HUES64 (cell line): ENCODE measurements around the gene GLS2.

Experiments used
- H3K27ac ChIP-seq: 2 replicates; pipeline ENCODE4 v1.7.0; 2013; ENCODE audit warnings: low read depth, low read length, inconsistent platforms
- H3K27me3 ChIP-seq: 2 replicates; pipeline ENCODE4 v1.6.1; 2013; ENCODE audit warnings: mild to moderate bottlenecking, low read length; ENCODE audit not compliant: insufficient read depth
- H3K36me3 ChIP-seq: 2 replicates; pipeline ENCODE4 v1.6.1; 2013; ENCODE audit warnings: mild to moderate bottlenecking, low read length; ENCODE audit not compliant: insufficient read depth
- H3K4me1 ChIP-seq: 2 replicates; pipeline ENCODE4 v1.6.1; 2013; ENCODE audit warnings: mild to moderate bottlenecking, low read length, moderate library complexity; ENCODE audit not compliant: insufficient read depth
- H3K4me3 ChIP-seq: 2 replicates; pipeline ENCODE4 v1.5.1; 2013; ENCODE audit warnings: mild to moderate bottlenecking, low read length, moderate library complexity
- H3K9ac ChIP-seq: 2 replicates; pipeline ENCODE4 v1.6.1; 2013; ENCODE audit warnings: mild to moderate bottlenecking, low read depth, low read length
- H3K9me3 ChIP-seq: 2 replicates; pipeline ENCODE4 v1.6.1; 2013; ENCODE audit warnings: low read depth, low read length; ENCODE audit not compliant: insufficient read depth
- WGBS: fragments of 150-250, 120-280 bp; methylation state at CpG from one replicate; pipeline ENCODE4 v1.1.7; 2013; ENCODE audit warnings: missing lambda C conversion rate; 5-methylcytosine and 5-hydroxymethylcytosine counted together

Gene GLS2

DNA sequence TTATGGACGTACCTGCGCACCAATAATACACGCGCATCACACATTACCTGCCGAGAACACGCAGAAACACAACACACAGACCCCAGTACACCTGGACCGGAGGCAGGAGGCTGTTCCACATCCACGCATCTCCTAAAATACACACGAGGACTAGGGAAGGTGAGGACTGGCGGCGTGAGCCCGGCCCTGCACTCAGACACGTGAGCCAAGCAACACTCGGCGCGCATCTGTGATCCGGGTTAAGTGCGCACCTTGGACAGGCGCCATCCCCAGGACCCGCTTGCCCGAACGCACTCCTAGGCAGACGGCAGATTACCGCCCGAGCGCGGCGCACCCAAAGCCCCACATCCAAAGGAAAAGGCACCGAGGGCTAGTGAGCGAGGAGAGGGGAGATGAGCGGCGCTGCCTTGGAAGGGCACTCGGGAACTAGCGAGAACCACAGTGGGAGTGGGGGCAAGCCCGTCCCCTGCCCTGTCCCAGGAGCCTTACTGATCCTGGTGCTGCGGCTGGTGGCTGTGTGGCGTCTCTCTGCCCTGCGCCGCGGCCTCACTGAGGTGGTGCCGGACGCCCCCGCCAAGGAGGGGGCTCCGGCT lies 417 bp downstream of the GLS2 start:
- Histone ChIP-seq H3K4me3 (peak overlapping the region; percentile 72), H3K4me1 (no peaks in the 10 kb centered on the region), H3K36me3 (no peaks in the 10 kb centered on the region), H3K9me3 (peaks cover 6% of the 10 kb centered on the region; the same call in 1 of the 2 replicates), H3K9ac (peak overlapping the region; percentile 16), H3K27me3 (peaks cover 58% of the 10 kb centered on the region), H3K27ac (no peak overlapping the region)
- WGBS: 7% methylated on average over 44 of the region's 44 CpGs

DNA sequence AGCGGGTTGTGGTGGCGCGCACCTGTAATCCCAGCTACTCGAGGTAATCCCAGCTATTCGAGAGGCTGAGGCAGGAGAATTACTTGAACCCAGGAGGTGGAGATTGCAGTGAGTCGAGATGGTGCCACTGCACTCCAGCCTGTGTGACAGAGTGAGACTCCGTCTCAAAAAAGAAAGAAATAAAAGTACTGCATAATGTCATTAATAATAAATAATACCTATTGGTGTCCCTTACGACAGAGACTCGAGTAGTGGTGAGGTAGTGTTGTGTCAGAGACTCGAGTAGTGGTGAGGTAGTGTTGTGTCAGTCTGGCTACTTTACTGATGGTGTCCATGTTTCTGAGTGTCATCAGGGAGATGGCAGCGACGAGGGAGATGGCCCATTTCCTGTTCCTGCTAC lies 1.3 kb downstream of the GLS2 start:
- 79% methylated on average over 11 of the region's 12 CpGs for WGBS
- Histone ChIP-seq H3K36me3 (no peaks in the 10 kb centered on the region), H3K4me1 (no peaks in the 10 kb centered on the region), H3K27me3 (peaks cover 54% of the 10 kb centered on the region), H3K9me3 (peaks cover 6% of the 10 kb centered on the region; the same call in 1 of the 2 replicates), H3K9ac (no peak overlapping the region), H3K27ac (no peak overlapping the region), H3K4me3 (peak overlapping the region; percentile 72)

DNA sequence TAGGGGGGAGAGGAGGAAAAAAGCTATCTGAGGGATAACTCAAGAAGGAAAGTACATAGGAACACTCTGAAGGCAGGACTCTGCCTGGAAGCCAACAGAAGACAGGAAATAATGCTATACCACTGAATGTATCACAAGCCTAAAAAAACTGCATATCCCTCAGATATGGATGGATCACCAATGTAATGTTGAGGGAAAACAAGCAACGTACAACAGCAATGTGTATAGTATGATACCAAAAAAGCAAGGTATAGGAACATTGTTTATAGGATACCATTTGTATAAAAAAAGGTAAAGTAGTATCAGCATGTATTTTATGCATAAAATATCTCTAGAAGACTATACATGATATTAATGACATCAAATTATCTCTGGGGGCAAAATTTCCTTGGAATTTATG lies 3.4 kb downstream of the GLS2 start:
- H3K36me3 ChIP-seq: no peaks in the 10 kb centered on the region
- H3K27me3 ChIP-seq: peaks cover 34% of the 10 kb centered on the region
- peaks cover 6% of the 10 kb centered on the region; the same call in 1 of the 2 replicates for H3K9me3 ChIP-seq
- no peak overlapping the region for H3K9ac ChIP-seq
- 100% methylated on average over 1 of the region's 1 CpG for WGBS
- H3K4me3 ChIP-seq: no peak overlapping the region
- H3K4me1 ChIP-seq: no peaks in the 10 kb centered on the region
- no peak overlapping the region for H3K27ac ChIP-seq

DNA sequence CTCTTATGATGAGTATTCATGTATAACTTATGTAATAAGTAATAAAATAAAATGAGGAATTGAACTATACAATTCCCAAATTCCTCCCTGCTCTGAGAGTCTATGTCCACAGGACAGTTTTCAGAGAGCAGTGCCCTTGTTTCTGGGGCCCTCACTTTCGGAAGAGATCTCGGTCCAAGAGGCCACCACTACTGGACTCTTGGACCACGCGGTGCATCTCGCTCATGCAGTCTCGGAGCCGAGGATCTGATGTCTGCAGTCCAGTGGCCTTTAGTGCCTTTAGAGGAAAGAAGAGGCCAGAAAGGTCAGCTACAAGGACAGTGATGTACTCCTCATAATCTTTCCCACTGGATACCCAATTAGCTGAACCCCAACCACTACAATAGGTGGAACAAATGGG lies 8.3 kb downstream of the GLS2 start:
- Histone ChIP-seq H3K27ac (no peak overlapping the region), H3K4me3 (no peak overlapping the region), H3K9me3 (no peaks in the 10 kb centered on the region), H3K9ac (no peak overlapping the region), H3K36me3 (0 out of 2 replicates have a peak, but pooled peaks cover under 1% of the 10 kb centered on the region), H3K4me1 (no peaks in the 10 kb centered on the region), H3K27me3 (no peaks in the 10 kb centered on the region)
- 92% methylated on average over 7 of the region's 7 CpGs for WGBS

GRCh38 chr12:56477521-56478225 lies 10.3 kb downstream of the GLS2 start:
- 87% methylated on average over 6 of the region's 6 CpGs for WGBS
- no peak overlapping the region for H3K4me3 ChIP-seq
- peaks cover 11% of the 10 kb centered on the region for H3K36me3 ChIP-seq
- H3K9me3 ChIP-seq: no peaks in the 10 kb centered on the region
- no peak overlapping the region for H3K27ac ChIP-seq
- H3K9ac ChIP-seq: no peak overlapping the region
- no peaks in the 10 kb centered on the region for H3K4me1 ChIP-seq
- H3K27me3 ChIP-seq: no peaks in the 10 kb centered on the region

DNA sequence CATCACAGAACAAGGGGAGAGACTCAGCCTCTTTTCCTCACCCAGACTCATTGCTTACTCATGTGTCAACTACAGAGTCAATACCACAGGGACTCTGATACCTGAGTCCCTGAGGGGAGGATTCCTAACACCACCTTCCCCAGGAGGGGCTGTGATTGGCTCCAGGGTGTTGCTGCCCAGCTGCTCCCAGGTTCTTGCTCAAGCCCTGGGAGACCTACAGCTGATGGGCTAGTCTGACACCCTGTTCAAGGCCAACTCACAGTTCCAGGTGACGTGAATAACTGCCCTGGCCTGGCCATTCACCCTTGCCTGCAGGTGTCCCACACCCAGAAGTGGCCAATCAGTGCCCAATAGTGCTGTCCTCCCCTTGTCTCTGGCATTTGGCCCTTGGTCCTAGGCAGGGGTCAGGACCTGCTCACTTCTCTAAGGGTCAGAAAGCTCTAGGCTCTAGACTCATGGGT lies 11.0 kb downstream of the GLS2 start:
- no peak overlapping the region for H3K27ac ChIP-seq
- WGBS: 98% methylated on average over 1 of the region's 1 CpG
- peaks cover 17% of the 10 kb centered on the region for H3K36me3 ChIP-seq
- no peaks in the 10 kb centered on the region for H3K4me1 ChIP-seq
- no peaks in the 10 kb centered on the region for H3K27me3 ChIP-seq
- no peaks in the 10 kb centered on the region for H3K9me3 ChIP-seq
- no peak overlapping the region for H3K9ac ChIP-seq
- H3K4me3 ChIP-seq: no peak overlapping the region

GRCh38 chr12:56476143-56476542 lies 11.8 kb downstream of the GLS2 start:
- Histone ChIP-seq H3K9ac (no peak overlapping the region), H3K4me1 (no peaks in the 10 kb centered on the region), H3K4me3 (no peak overlapping the region), H3K36me3 (peaks cover 26% of the 10 kb centered on the region), H3K27me3 (no peaks in the 10 kb centered on the region), H3K27ac (no peak overlapping the region), H3K9me3 (no peaks in the 10 kb centered on the region)
- 93% methylated on average over 6 of the region's 6 CpGs for WGBS

DNA sequence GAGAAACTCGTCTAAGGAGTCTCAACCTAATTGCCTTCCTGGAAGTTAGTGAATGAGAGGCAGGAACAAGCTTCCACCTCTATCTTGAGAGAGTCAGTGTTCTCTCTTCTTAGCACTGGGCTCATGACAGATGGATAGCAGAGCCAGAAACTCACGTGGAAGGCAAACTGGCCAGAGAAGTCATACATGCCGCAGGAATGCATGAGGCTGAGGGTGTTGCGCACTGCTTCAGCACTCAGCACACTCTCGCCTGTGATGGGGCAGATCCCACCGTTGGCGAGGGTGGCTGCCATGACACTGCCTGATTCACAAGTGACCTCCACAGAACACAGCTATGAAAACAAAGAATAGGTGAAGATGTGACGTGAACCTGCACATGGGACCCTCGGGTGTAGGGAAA lies 13.6 kb downstream of the GLS2 start:
- no peak overlapping the region for H3K4me3 ChIP-seq
- no peaks in the 10 kb centered on the region for H3K27me3 ChIP-seq
- peaks cover 42% of the 10 kb centered on the region for H3K36me3 ChIP-seq
- peaks cover 4% of the 10 kb centered on the region; the same call in 1 of the 2 replicates for H3K4me1 ChIP-seq
- WGBS: 91% methylated on average over 9 of the region's 9 CpGs
- no peak overlapping the region for H3K27ac ChIP-seq
- no peaks in the 10 kb centered on the region for H3K9me3 ChIP-seq
- no peak overlapping the region for H3K9ac ChIP-seq

GRCh38 chr12:56469007-56469930 lies 18.7 kb downstream of the GLS2 start:
- Histone ChIP-seq H3K9me3 (no peaks in the 10 kb centered on the region), H3K27me3 (no peaks in the 10 kb centered on the region), H3K4me3 (peak overlapping the region; percentile 84), H3K27ac (peak overlapping the region; percentile 81; the same call in 1 of the 2 replicates), H3K9ac (peak overlapping the region; percentile 95), H3K36me3 (peaks cover 42% of the 10 kb centered on the region), H3K4me1 (peaks cover 7% of the 10 kb centered on the region; the same call in 1 of the 2 replicates)
- WGBS: 56% methylated on average over 19 of the region's 19 CpGs

DNA sequence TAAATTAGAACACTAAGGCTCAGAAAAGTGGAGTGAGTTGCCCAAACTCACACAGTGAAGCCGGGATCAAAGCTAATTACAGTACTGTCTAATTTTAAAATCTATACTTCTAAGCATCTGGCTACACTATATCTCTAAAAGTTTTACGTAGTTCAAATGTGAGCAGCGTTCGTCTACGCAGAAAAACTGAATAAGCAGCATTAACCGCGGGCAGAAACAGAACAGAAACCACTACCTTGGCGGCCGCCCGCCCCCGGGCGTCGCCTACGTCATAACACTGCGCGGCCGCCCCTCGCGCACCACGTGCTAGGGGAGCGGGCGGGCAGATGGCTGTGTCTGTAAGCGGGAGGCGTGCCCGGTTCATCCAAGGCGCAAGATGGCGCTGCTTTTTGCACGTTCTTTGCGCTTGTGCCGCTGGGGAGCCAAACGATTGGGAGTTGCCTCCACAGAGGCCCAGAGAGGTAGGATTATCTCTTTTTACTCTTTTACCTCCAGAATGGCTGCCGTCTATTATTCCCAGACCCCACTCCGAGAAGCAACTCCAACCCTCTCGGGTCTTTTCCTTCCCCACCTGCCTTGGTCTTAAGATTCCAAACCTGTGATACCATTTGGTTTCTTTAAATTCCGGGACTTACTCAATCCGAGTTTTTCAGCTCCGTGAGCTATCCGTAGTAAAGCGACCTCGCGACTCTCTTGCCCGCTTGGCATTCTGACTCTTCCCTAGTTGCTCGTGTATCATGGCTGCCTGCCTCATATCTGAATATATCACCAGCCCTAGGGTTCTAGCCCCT lies 19.6 kb downstream of the GLS2 start, which contains the start of gene SPRYD4:
SPRYD4 (plus strand) TSS at position 363 of the 791 bp plus-strand sequence; CDS start at position 377, 14 bp downstream.
- Histone ChIP-seq H3K27ac (peak within 1 kb of the TSS; percentile 81), H3K9ac (peak within 1 kb of the TSS; percentile 95), H3K9me3 (no peaks in the 10 kb centered on the region), H3K36me3 (peaks cover 38% of the 10 kb centered on the region), H3K4me3 (peak within 1 kb of the TSS; percentile 84), H3K4me1 (peaks cover 12% of the 10 kb centered on the region), H3K27me3 (no peaks in the 10 kb centered on the region)
- under 1% methylated on average over 43 of the region's 43 CpGs for WGBS
